Activated CD8-positive, alpha-beta memory T cell treated with anti-CD3 and anti-CD28 coated beads, Interleukin-2, amount 50 U/mL, for 24 hours (primary cell): ENCODE measurements around the gene UBQLN3.

Experiments used
- DNase-seq: peaks from one replicate; pipeline ENCODE4 v3.0.0-alpha.2; 2020; ENCODE audit errors: extremely low read depth

The UBQLN3 gene

GRCh38 chr11:5509803-5510202 is at the start of gene UBQLN3:
UBQLN3 (minus strand) TSS chr11:5509957; CDS start chr11:5509558, 399 bp downstream.
- DNase-seq: no peak

- DNase-seq: no peak
These were observed 48.0 kb upstream of the UBQLN3 start for GRCh38 chr11:5557751-5558150.

- no peak for DNase-seq
These were observed 46.9 kb upstream of the UBQLN3 start for GRCh38 chr11:5556596-5557188.

- DNase-seq: no peak
These were observed 43.6 kb upstream of the UBQLN3 start for GRCh38 chr11:5553343-5553742.

GRCh38 chr11:5550440-5551095 is 40.8 kb upstream of the UBQLN3 start:
- DNase-seq: no peak

GRCh38 chr11:5548440-5548839 is 38.7 kb upstream of the UBQLN3 start, which contains the start of gene OR52H1:
OR52H1 (minus strand) TSS chr11:5548540; CDS start chr11:5545505, 3,035 bp downstream.
- no peak for DNase-seq

- no peak for DNase-seq
These were observed 38.2 kb upstream of the UBQLN3 start for GRCh38 chr11:5547982-5548381.

GRCh38 chr11:5546457-5546856 is 36.7 kb upstream of the UBQLN3 start:
- DNase-seq: no peak

- no peak for DNase-seq
These were observed 31.7 kb upstream of the UBQLN3 start for GRCh38 chr11:5541427-5541826.

GRCh38 chr11:5536482-5536881 is 26.7 kb upstream of the UBQLN3 start:
- DNase-seq: no peak

GRCh38 chr11:5534046-5534445 is 24.3 kb upstream of the UBQLN3 start:
- DNase-seq: no peak

- no peak for DNase-seq
These were observed 21.5 kb upstream of the UBQLN3 start for GRCh38 chr11:5531053-5531831.

- DNase-seq: no peak
These were observed 18.7 kb upstream of the UBQLN3 start for GRCh38 chr11:5528495-5528894.

- no peak for DNase-seq
These were observed 18.0 kb upstream of the UBQLN3 start for GRCh38 chr11:5527716-5528115.

- no peak for DNase-seq
These were observed 15.0 kb upstream of the UBQLN3 start for GRCh38 chr11:5524756-5525155.

GRCh38 chr11:5522308-5522707 is 12.6 kb upstream of the UBQLN3 start:
- no peak for DNase-seq

GRCh38 chr11:5521540-5521939 is 11.8 kb upstream of the UBQLN3 start:
- no peak for DNase-seq

GRCh38 chr11:5516599-5516998 is 6.8 kb upstream of the UBQLN3 start, which contains the start of gene UBQLNL:
UBQLNL (minus strand) TSS chr11:5516699; CDS start chr11:5516441, 258 bp downstream.
- no peak for DNase-seq

GRCh38 chr11:5514841-5515240 is 5.1 kb upstream of the UBQLN3 start:
- no peak for DNase-seq

GRCh38 chr11:5508605-5509004 is 1.2 kb downstream of the UBQLN3 start:
- no peak for DNase-seq

- DNase-seq: no peak
These were observed 1.8 kb downstream of the UBQLN3 start for GRCh38 chr11:5507933-5508305.

GRCh38 chr11:5507177-5507932 is 2.4 kb downstream of the UBQLN3 start:
- DNase-seq: no peak
